ENCODE results near the gene IL6R.

Gene IL6R

GRCh38 chr1:154430903-154431302 is 25.8 kb downstream of the IL6R start:
- TF ChIP-seq CTCF (IDR thresholded peaks at IDR 0.05; ENCODE audit: low read length) (no peak), EZH2phosphoT487 (IDR thresholded peaks at IDR 0.05; ENCODE audit: low read length) (no peak), EZH2 (optimal IDR thresholded peaks at IDR 0.05; ENCODE audit: low read depth, low read length) (no peak)
- Histone ChIP-seq H2AFZ (ENCODE audit: low read length) (no peak overlapping the region), H3F3A (ENCODE audit: insufficient read depth, low read length) (no peaks in the 10 kb centered on the region), H3K27ac (ENCODE audit: low read length) (no peak overlapping the region), H4K20me1 (ENCODE audit: insufficient read depth, low read length) (peaks cover 13% of the 10 kb centered on the region; the same call in 1 of the 2 replicates), H3K4me1 (ENCODE audit: low read length) (no peaks in the 10 kb centered on the region), H3K4me3 (ENCODE audit: low read length) (no peak overlapping the region), H3K79me2 (ENCODE audit: low read length) (peaks cover 100% of the 10 kb centered on the region), H3K9me2 (replicated peaks; ENCODE audit: insufficient read depth, low read length) (no peaks in the 10 kb centered on the region), H3K27me3 (replicated peaks; ENCODE audit: insufficient read depth, low read length) (no peaks in the 10 kb centered on the region), H3K9ac (ENCODE audit: low read length) (no peak overlapping the region), H3K4me2 (ENCODE audit: low read depth, low read length) (no peak overlapping the region), H3K9me3 (replicated peaks; ENCODE audit: insufficient read depth, low read length) (no peaks in the 10 kb centered on the region), H3K36me3 (replicated peaks; ENCODE audit: insufficient read depth, low read length) (peaks cover 42% of the 10 kb centered on the region)
- DNase-seq = no peak

- Histone ChIP-seq H3K36me3 (replicated peaks; ENCODE audit: insufficient read depth, low read length) (peaks cover 46% of the 10 kb centered on the region), H3K9me2 (replicated peaks; ENCODE audit: insufficient read depth, low read length) (no peaks in the 10 kb centered on the region), H3F3A (ENCODE audit: insufficient read depth, low read length) (0 out of 2 replicates have a peak, but pooled peaks cover 3% of the 10 kb centered on the region), H3K79me2 (ENCODE audit: low read length) (peaks cover 98% of the 10 kb centered on the region), H3K4me3 (ENCODE audit: low read length) (no peak overlapping the region), H3K4me1 (ENCODE audit: low read length) (no peaks in the 10 kb centered on the region), H2AFZ (ENCODE audit: low read length) (no peak overlapping the region), H3K27me3 (replicated peaks; ENCODE audit: insufficient read depth, low read length) (no peaks in the 10 kb centered on the region), H3K4me2 (ENCODE audit: low read depth, low read length) (no peak overlapping the region), H3K27ac (ENCODE audit: low read length) (no peak overlapping the region), H3K9me3 (replicated peaks; ENCODE audit: insufficient read depth, low read length) (no peaks in the 10 kb centered on the region), H3K9ac (ENCODE audit: low read length) (no peak overlapping the region), H4K20me1 (ENCODE audit: insufficient read depth, low read length) (peaks cover 13% of the 10 kb centered on the region; the same call in 1 of the 2 replicates)
- no peak for TF ChIP-seq CTCF (IDR thresholded peaks at IDR 0.05; ENCODE audit: low read length)
- TF ChIP-seq EZH2 (optimal IDR thresholded peaks at IDR 0.05; ENCODE audit: low read depth, low read length) = no peak
- TF ChIP-seq EZH2phosphoT487 (IDR thresholded peaks at IDR 0.05; ENCODE audit: low read length) = no peak
- no peak for DNase-seq
These were observed 26.6 kb downstream of the IL6R start for GRCh38 chr1:154431586-154432373.

- Histone ChIP-seq H3K4me3 (ENCODE audit: low read length) (no peak overlapping the region), H3F3A (ENCODE audit: insufficient read depth, low read length) (peaks cover 6% of the 10 kb centered on the region), H3K4me1 (ENCODE audit: low read length) (peaks cover 4% of the 10 kb centered on the region), H3K79me2 (ENCODE audit: low read length) (peaks cover 88% of the 10 kb centered on the region), H4K20me1 (ENCODE audit: insufficient read depth, low read length) (0 out of 2 replicates have a peak, but pooled peaks cover 8% of the 10 kb centered on the region), H2AFZ (ENCODE audit: low read length) (no peak overlapping the region), H3K9me3 (replicated peaks; ENCODE audit: insufficient read depth, low read length) (no peaks in the 10 kb centered on the region), H3K4me2 (ENCODE audit: low read depth, low read length) (no peak overlapping the region), H3K27ac (ENCODE audit: low read length) (no peak overlapping the region), H3K9ac (ENCODE audit: low read length) (no peak overlapping the region), H3K36me3 (replicated peaks; ENCODE audit: insufficient read depth, low read length) (peaks cover 48% of the 10 kb centered on the region), H3K9me2 (replicated peaks; ENCODE audit: insufficient read depth, low read length) (no peaks in the 10 kb centered on the region), H3K27me3 (replicated peaks; ENCODE audit: insufficient read depth, low read length) (no peaks in the 10 kb centered on the region)
- no peak for TF ChIP-seq CTCF (IDR thresholded peaks at IDR 0.05; ENCODE audit: low read length)
- no peak for TF ChIP-seq EZH2 (optimal IDR thresholded peaks at IDR 0.05; ENCODE audit: low read depth, low read length)
- TF ChIP-seq EZH2phosphoT487 (IDR thresholded peaks at IDR 0.05; ENCODE audit: low read length) = no peak
- DNase-seq = no peak
These were observed 28.1 kb downstream of the IL6R start for GRCh38 chr1:154433161-154433764.

Data from MM.1S (cell line).